Hypothalamus (tissue), 51 donors: Measurements from ENCODE around the gene IFIT1B.
"Not testable (repeated sequence)": the region's sequence is repeated elsewhere in the genome, so short reads cannot be mapped to it uniquely, and the experiment has no call there.

Source experiments
- DNase-seq, 51 donors: peaks; one replicate each; lab custom pipeline; 2025; lab: John Stamatoyannopoulos, UW

Gene IFIT1B

GRCh38 chr10:89407792-89408191, 29.9 kb downstream of the IFIT1B start:
- DNase-seq = not testable (repeated sequence)

GRCh38 chr10:89409282-89409681, 31.4 kb downstream of the IFIT1B start:
- DNase-seq = not testable (repeated sequence)

- not testable (repeated sequence) for DNase-seq
Observed at GRCh38 chr10:89410551-89410950, 32.7 kb downstream of the IFIT1B start.

- DNase-seq = not testable (repeated sequence)
Observed at GRCh38 chr10:89411135-89411534, 33.3 kb downstream of the IFIT1B start.

- not testable (repeated sequence) for DNase-seq
Observed at GRCh38 chr10:89412276-89412675, 34.4 kb downstream of the IFIT1B start.

- DNase-seq = no peak
Observed at GRCh38 chr10:89413398-89413912, 35.6 kb downstream of the IFIT1B start.

GRCh38 chr10:89414146-89414878, 36.5 kb downstream of the IFIT1B start, which contains the start of gene IFIT5:
IFIT5 (plus strand) TSS chr10:89414568; CDS start chr10:89414799, 231 bp downstream.
- peak in 46 of 51 donors; percentile 33 to 91 (median 64) for DNase-seq

- peak in 41 of 51 donors; percentile 21 to 91 (median 62) for DNase-seq
Observed at GRCh38 chr10:89414879-89415821, 37.3 kb downstream of the IFIT1B start.

- no peak for DNase-seq
Observed at GRCh38 chr10:89416465-89416864, 38.6 kb downstream of the IFIT1B start.

GRCh38 chr10:89419548-89419947, 41.7 kb downstream of the IFIT1B start:
- DNase-seq = no peak

- DNase-seq = no peak
Observed at GRCh38 chr10:89421018-89421476, 43.2 kb downstream of the IFIT1B start.

GRCh38 chr10:89425000-89425399, 47.1 kb downstream of the IFIT1B start:
- no peak for DNase-seq

- peak in 2 of 51 donors; percentile 6 to 40 for DNase-seq
Observed at GRCh38 chr10:89426230-89426868, 48.5 kb downstream of the IFIT1B start.

GRCh38 chr10:89427629-89428028, 49.8 kb downstream of the IFIT1B start:
- DNase-seq = no peak

- DNase-seq = no peak
Observed at GRCh38 chr10:89428877-89429276, 51.0 kb downstream of the IFIT1B start.

GRCh38 chr10:89431977-89432376, 54.1 kb downstream of the IFIT1B start:
- DNase-seq = no peak
